Thoracic aorta (tissue), 2 donors: ENCODE measurements around the gene SCEL. TPM values are rescaled to one million over a fixed set of nuclear protein-coding genes. Genes with fewer than 3 reads are reported as not detected.

Source experiments
- ATAC-seq: fragments of 150-250 bp; one replicate; pipeline ENCODE4 v1.8.0; 2017; ENCODE audit warnings: low read depth; ENCODE audit not compliant: insufficient number of reproducible peaks, low FRiP score
- DNase-seq: peaks from one replicate; pipeline ENCODE4 v3.0.0-alpha.2; 2020; ENCODE audit warnings: low spot score
- H3K27ac ChIP-seq, 2 donors: fragments of 200-600 bp; sonication (generic); 1 replicate in 1 of 2; 2 replicates in 1 of 2; pipeline ENCODE4 v1.5.1; 2016; ENCODE audit warnings: mild to moderate bottlenecking in 2 of 2, moderate library complexity in 2 of 2
- H3K27me3 ChIP-seq: fragments of 200-600 bp; sonication (generic); replicated peaks from 2 replicates; pipeline ENCODE4 v1.6.0; 2016; ENCODE audit warnings: mild to moderate bottlenecking; ENCODE audit not compliant: insufficient read depth
- H3K36me3 ChIP-seq: fragments of 200-600 bp; sonication (generic); one replicate; pipeline ENCODE4 v1.5.1; 2016
- H3K4me1 ChIP-seq, 2 donors: fragments of 200-600 bp; sonication (generic); 1 replicate in 1 of 2; 2 replicates in 1 of 2; pipeline versions ENCODE4 v1.5.1 to v1.6.0; 2016; ENCODE audit warnings: low read depth in 2 of 2, mild to moderate bottlenecking in 1 of 2; ENCODE audit not compliant: control insufficient read depth in 1 of 2
- H3K4me3 ChIP-seq: fragments of 200-600 bp; sonication (generic); 2 replicates; pipeline ENCODE4 v1.5.1; 2016; ENCODE audit warnings: mild to moderate bottlenecking
- H3K9me3 ChIP-seq: fragments of 200-600 bp; sonication (generic); 2 replicates; pipeline ENCODE4 v1.5.1; 2016
- CTCF ChIP-seq: fragments of 200-600 bp; sonication (generic); IDR thresholded peaks from one replicate; pipeline ENCODE4 v1.5.1; 2019; ENCODE audit warnings: antibody characterized with exemption
- total RNA-seq, 2 donors: library from RNA; depleted of rRNA; stranded (reverse); fragments of >200 nt; gene quantifications; one replicate each; pipeline versions ENCODE4 v1.1.0 to v1.2.3, GENCODE V29; 2016

SCEL gene
- total RNA-seq, 2 donors from 2014 or later = 0.54 TPM; not detected in 1

GRCh38 chr13:77528834-77529500 is 6.5 kb upstream of the SCEL start:
- no peak overlapping the region for H3K4me3 ChIP-seq
- no peaks in the 10 kb centered on the region for H3K27me3 ChIP-seq
- TF ChIP-seq CTCF = no peak
- ATAC-seq = no peak
- no peaks in the 10 kb centered on the region for H3K36me3 ChIP-seq
- H3K9me3 ChIP-seq = no peaks in the 10 kb centered on the region
- no peaks in the 10 kb centered on the region for H3K4me1 ChIP-seq
- DNase-seq = no peak
- H3K27ac ChIP-seq = no peak overlapping the region

GRCh38 chr13:77529501-77529840 is 6.0 kb upstream of the SCEL start:
- DNase-seq (no peak), ATAC-seq (no peak)
- Histone ChIP-seq H3K27ac (no peak overlapping the region), H3K9me3 (no peaks in the 10 kb centered on the region), H3K36me3 (no peaks in the 10 kb centered on the region), H3K4me1 (no peaks in the 10 kb centered on the region), H3K4me3 (no peak overlapping the region), H3K27me3 (no peaks in the 10 kb centered on the region)
- no peak for TF ChIP-seq CTCF

- H3K36me3 ChIP-seq = no peaks in the 10 kb centered on the region
- no peak overlapping the region for H3K27ac ChIP-seq
- ATAC-seq (no peak), DNase-seq (no peak)
- TF ChIP-seq CTCF = no peak
- H3K4me1 ChIP-seq = no peaks in the 10 kb centered on the region
- no peaks in the 10 kb centered on the region for H3K9me3 ChIP-seq
- H3K4me3 ChIP-seq = no peak overlapping the region
- no peaks in the 10 kb centered on the region for H3K27me3 ChIP-seq
These were observed 4.6 kb upstream of the SCEL start for GRCh38 chr13:77530875-77531274.

GRCh38 chr13:77532983-77533382 is 2.5 kb upstream of the SCEL start:
- Histone ChIP-seq H3K4me1 (no peaks in the 10 kb centered on the region), H3K36me3 (no peaks in the 10 kb centered on the region), H3K27me3 (no peaks in the 10 kb centered on the region), H3K4me3 (no peak overlapping the region), H3K9me3 (no peaks in the 10 kb centered on the region), H3K27ac (no peak overlapping the region)
- DNase-seq = no peak
- no peak for TF ChIP-seq CTCF
- no peak for ATAC-seq

GRCh38 chr13:77533875-77534788 is 1.4 kb upstream of the SCEL start:
- ATAC-seq (no peak), DNase-seq (no peak)
- no peaks in the 10 kb centered on the region for H3K27me3 ChIP-seq
- no peak overlapping the region for H3K27ac ChIP-seq
- TF ChIP-seq CTCF = no peak
- no peaks in the 10 kb centered on the region for H3K9me3 ChIP-seq
- no peaks in the 10 kb centered on the region for H3K4me1 ChIP-seq
- no peaks in the 10 kb centered on the region for H3K36me3 ChIP-seq
- no peak overlapping the region for H3K4me3 ChIP-seq
